GM12865 (cell line): ENCODE data around the gene HLA-E.
"Not testable (repeated sequence)": the region's sequence is repeated elsewhere in the genome, so short reads cannot be mapped to it uniquely, and the experiment has no call there.

Source experiments
- DNase-seq: peaks from one replicate; pipeline ENCODE4 v3.0.0; 2010; ENCODE audit warnings: low read depth
- H3K4me3 ChIP-seq: 2 replicates; pipeline ENCODE4 v1.5.1; 2011; ENCODE audit warnings: mild to moderate bottlenecking, low read depth, low read length, control low read depth
- CTCF ChIP-seq: IDR thresholded peaks from 2 replicates; pipeline ENCODE4 v1.5.1; 2011; ENCODE audit warnings: low read length, control low read depth, low read depth, inconsistent platforms; ENCODE audit not compliant: insufficient read depth; ENCODE audit errors: missing control alignments

Gene HLA-E

GRCh38 chr6:30491991-30492952 lies 3.0 kb downstream of the HLA-E start:
- TF ChIP-seq CTCF: no peak
- peak overlapping the region; percentile 98 for H3K4me3 ChIP-seq
- DNase-seq: no peak

- peak; percentile 35 for TF ChIP-seq CTCF
- peak; percentile 63 for DNase-seq
- no peak overlapping the region for H3K4me3 ChIP-seq
Measured at GRCh38 chr6:30493643-30494250, 4.4 kb downstream of the HLA-E start.

- no peak for TF ChIP-seq CTCF
- no peak overlapping the region for H3K4me3 ChIP-seq
- peak; percentile 46 for DNase-seq
Measured at GRCh38 chr6:30494291-30494861, 5.1 kb downstream of the HLA-E start.

- H3K4me3 ChIP-seq, DNase-seq: not testable (repeated sequence)
Measured at GRCh38 chr6:30495060-30495459, 5.8 kb downstream of the HLA-E start.

GRCh38 chr6:30495993-30496392 lies 6.7 kb downstream of the HLA-E start:
- DNase-seq: no peak
- H3K4me3 ChIP-seq: no peak overlapping the region
- TF ChIP-seq CTCF: no peak

GRCh38 chr6:30497261-30497599 lies 7.9 kb downstream of the HLA-E start:
- H3K4me3 ChIP-seq, DNase-seq: not testable (repeated sequence)

- no peak for TF ChIP-seq CTCF
- no peak for DNase-seq
- H3K4me3 ChIP-seq: no peak overlapping the region
Measured at GRCh38 chr6:30497714-30498113, 8.4 kb downstream of the HLA-E start.

GRCh38 chr6:30498705-30499104 lies 9.4 kb downstream of the HLA-E start:
- not testable (repeated sequence) for DNase-seq, H3K4me3 ChIP-seq
